LoVo (cell line): ENCODE measurements around the gene ATXN7L1.

Source experiments
- DNase-seq: peaks from one replicate; pipeline ENCODE4 v3.0.0-alpha.2; 2016; ENCODE audit warnings: low spot score

The ATXN7L1 gene

DNA sequence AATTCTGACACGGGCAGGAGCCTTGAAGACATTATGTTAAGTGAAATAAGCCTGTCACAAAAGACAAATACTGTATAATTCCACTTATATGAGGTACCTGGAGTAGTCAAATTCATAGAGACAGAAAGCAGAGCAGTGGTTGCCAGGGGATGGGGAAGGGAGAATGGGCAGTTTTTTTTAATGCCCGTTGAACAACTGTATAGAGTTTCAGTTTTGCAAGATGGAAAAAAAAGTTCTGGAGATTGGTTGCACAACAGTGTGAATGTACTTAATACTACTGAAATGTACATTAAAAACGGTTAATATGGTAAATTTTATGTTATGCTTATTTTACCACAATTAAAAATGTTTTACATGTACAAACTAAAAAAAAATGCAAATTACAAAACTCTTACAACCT, 231.5 kb downstream of the ATXN7L1 start:
- no peak for DNase-seq

DNA sequence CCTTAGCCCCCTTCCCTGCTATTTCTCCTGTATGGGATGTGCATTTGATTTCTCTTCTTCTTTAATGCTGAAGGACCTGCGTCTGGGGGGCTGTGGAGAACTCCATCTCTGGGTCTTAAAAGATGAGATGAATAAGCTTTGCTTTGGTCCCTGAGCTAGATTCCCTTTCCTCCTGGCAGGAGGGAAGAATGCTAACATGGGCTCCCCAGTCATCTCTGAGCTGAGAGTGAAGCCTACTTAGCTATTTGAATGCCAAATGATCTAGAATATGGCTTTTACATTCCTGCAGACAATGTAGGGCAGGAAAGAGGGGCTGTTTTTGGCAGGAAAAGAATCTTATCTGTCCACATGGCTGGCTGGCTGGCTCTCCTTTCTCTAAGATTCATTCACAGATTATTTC, 232.5 kb downstream of the ATXN7L1 start:
- no peak for DNase-seq

DNA sequence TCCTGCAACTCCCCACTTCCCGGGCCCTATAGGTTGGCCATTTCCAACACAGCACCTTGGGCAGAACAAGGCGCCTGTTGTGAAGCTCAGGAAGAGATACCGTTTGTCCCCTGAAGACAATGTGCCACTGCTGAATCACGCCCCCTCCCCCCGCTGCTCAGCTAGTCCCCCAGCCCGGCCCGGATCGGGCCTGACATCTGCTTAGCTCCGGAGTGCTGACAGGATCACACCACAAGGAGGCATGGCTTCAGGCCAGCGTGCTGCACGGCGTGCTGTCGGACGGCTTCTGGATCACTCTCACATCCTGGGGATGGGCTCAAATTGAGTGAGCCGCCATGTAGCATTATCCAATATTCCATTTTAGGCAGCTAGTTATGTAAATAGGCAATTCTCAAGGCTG, 233.0 kb downstream of the ATXN7L1 start:
- no peak for DNase-seq

DNA sequence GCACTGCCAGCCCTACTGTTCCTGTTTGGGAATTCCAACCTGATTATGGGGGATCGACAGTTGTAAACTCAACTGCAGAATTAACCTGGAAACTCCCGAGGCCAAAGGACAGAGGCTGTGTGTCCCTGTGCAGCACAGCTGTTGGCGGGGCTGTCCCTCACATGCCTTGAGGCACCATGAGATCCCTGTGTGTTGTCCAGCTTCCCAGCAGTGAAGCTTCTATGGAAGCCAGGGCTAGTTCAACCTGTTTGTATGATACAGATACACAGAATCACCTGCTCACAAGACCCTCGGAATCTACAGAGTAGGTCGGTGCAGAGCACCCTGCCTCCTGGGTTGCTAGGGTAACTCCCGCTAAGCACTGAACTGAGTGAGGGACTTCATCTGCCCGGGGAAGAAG, 234.1 kb downstream of the ATXN7L1 start:
- DNase-seq: no peak

DNA sequence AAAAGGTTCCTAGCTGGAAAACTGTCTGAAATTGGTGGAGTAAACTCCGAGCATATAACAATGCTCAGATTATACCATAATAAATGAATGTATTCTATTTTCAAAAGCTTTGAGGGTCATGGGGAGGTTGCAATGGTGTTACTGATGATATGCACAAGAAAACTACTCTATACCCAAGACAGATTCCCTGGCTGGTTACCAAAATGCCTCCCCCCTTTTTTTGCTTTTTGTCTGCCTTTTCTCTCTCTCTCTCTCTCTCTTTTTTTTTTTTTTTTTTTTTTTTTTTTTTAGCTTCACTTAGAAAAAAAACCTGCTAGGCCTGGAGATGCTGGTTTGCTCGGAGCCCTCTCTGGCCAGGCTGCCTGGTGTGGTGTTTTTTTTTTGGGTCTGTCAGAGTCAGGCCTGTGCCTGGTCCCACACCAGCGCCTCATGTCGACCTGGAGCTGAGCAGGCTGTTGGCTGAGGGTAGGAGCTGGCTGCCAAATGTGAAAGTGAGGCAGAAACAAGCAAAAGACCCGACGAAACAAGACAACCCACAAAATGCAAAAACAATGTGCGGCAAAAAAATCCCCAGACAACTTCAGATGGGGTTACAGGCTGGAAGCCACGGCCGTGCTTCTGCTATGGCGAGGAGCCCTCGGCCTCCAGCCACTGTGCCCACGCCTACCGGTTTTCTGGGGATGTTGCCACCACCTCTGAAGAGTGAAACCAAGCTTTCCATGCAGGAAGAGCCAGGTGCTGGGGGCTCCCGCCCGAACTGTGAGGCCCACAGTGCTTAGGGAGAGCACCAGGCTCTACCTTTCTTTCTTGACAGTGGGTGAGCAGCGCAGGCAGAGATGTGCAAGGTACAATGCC, 235.2 kb downstream of the ATXN7L1 start:
- no peak for DNase-seq

DNA sequence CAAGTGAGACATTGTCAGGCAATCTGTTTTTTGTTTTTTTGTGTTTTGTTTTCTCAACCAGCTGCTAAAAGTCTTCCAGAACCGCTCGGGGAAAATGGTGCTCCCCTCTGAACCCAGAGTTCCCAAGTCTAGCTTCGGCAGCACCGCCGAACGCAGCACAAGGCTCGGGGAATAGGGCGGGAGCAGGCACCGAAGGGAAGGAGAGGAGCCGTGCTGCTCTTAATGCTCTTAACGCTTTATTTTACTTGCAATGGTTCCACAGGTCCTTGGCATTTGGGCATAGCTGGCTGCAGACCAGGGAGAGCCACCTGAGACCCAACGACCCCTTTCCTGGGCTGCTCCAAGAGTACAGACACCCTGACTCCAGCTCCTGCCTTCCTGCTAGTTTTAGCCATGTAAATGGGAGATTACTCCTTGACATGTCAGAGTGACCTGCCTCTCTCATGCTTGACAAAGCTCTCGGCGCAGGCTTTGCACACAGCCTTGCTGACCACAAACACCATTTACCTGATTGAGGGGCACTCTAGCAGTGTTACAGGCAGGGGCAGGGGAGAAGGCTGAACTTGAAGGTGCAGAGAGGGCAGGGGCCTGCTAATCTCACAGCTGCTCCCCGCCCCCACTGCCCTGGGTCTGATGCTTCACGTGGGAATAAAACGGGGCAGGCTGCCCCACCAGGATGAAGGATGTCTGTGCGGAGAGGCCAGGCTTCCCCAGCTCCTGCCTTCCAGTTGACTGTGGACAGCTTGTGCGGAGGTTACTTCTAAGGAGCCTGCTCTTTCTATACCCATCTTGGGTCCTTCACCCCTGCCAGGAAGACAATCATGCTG, 236.5 kb downstream of the ATXN7L1 start:
- no peak for DNase-seq

DNA sequence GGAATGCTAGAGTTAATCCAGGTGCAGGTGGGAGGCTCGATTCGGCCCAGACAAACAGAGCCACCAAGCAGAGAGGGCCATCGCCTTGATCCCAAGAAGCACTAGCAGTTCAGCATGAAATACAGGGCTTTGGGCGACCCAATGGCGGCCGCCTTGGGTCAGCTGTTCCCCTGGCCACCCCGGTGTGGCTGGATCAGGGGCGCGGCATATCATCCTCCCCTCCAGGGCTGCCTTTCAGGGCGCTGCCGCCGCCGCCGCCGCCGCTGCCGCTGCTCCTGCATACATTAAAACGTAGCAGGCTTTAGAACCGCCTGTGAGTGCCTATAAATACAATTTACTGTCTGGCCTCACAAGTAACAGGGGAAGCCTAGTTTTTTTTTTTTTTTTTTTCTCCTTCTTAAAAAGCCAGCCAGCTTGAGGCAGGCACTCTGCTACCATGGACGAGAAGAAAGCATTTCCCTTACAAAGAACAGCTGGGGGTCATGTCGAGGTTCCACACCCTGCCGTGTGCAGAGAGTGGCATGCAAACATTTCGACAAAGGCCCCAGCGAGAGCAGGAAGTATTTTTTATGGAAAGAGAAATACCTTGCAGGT, 237.4 kb downstream of the ATXN7L1 start:
- no peak for DNase-seq

DNA sequence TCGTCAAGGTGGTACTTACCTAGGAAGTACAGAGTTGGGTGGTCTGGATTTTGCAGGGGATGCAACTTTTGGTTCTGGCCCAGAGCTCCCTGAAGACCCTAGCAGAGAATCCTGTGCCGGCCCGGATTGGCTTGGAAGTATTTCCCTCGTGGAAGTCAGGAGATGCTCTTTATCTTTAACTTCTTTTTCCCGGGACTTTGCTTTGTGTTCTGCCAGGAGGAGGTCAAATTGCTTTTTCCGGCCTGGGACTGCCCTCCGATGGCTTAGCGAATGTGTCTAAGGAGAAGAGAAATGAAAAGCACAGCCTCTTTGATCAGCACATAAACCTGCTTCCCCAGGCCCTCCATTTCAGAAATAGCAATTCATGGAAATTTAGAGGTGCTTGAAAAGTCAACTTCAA, 238.1 kb downstream of the ATXN7L1 start:
- no peak for DNase-seq

DNA sequence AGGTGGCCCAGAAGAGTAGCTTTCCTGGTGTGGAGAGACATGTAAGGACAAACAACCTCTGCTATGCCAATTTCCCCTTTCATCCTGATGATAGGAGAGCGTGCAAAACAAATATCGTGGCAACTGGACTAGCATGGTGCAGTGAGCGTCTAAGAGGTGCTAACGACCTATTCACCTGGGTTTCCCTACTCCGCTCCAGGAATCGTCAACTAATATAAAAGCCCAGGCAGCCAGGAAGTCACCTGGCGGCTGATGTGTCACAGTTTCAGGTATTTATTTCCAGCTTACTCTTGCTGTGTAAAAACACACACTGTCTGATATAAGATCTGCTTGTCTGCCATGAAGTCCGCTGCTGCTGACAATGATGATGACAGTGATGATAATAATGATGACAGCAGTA, 238.6 kb downstream of the ATXN7L1 start:
- DNase-seq: no peak

DNA sequence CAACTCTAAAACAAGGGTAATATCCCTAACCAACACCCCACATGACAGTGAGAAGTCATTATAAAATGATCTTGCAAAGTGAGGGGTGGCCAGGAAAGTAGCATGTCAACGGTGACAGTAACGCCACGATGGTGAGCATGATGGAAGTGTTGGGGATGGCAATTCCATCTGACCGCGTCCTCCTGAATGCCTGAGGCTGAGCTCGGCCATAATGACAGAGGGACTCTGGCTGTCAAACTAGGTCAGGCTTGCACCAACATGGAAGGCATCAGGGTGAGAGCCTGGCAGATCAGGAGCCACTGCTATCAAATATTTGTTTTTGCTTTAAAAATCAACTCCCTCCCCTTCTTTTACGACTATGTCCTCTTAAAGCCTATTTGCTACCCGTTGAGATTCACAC, 239.4 kb downstream of the ATXN7L1 start:
- DNase-seq: no peak

DNA sequence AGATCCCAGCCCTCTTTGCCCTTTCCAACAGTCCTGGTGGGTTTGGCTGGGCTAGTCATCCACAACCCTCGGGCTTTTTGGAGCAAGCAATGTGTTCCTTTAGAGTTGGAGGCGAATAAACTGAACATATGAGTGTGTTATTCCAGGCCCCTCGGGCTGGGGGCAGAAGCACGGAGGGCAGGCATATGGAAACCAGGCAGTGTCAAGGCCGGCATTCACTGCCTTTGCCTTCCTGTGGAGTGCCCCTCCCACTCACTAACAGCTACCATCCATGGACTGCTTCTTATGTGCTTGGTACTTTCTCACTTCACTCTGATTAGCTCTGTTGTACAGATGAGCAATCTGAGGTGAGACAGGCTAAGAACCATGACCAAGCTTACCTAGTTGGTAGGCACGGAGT, 241.2 kb downstream of the ATXN7L1 start:
- no peak for DNase-seq

DNA sequence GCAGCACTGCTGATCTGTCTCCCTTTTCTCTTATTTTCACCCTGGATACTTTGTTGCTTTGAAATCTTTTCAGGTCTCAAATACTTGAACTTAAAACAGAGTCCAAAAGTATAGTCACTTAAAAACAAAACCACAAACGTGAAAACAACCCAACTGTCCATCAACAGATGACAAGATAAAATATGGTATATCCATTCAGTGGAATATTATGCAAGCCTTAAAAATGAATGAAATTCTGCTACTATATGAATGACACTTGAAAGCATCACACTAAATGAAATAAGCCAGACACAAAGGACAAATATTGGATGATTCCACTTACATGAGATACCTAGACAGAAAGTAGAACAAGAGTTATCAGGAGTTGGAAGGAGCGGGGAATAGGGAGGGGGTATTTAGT, 250.4 kb downstream of the ATXN7L1 start:
- no peak for DNase-seq

DNA sequence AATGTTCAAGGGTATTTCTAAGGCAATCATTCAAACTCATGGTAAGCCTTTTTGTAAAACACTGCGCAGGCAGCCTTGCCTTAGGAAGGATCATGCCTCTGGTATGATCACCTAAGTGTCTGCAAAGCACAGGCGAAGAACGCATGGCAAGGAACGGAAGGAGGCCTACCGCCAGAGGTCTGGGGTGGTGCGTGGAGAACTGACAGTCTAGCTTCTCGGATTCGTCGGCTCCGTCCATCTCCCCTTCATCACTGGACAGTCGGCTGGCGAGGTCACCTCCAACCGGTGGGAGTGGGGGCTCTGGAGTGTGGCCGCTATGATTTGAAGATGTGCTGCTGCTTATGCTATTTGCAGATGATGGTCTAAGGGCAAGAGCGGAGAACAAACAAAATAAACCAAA, 252.5 kb downstream of the ATXN7L1 start:
- DNase-seq: no peak

DNA sequence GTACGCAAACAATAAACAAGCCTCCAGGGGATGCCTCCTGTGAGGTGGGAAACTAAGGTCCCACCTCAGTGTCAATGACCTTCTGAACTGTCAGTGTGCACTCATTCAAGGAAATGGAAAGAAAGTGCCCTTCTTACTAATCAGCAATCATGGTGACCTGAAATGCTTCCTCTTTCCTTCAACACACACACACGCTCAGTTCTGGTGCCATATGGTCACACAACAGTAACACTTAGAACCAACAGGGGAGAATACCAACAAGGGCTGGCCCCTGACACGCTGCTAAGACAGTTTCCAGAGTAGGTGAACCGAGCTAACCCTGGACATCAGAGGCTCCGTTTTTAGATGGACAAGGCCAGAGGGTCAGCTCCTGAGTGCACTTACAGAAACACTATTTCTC, 253.0 kb downstream of the ATXN7L1 start:
- DNase-seq: no peak

DNA sequence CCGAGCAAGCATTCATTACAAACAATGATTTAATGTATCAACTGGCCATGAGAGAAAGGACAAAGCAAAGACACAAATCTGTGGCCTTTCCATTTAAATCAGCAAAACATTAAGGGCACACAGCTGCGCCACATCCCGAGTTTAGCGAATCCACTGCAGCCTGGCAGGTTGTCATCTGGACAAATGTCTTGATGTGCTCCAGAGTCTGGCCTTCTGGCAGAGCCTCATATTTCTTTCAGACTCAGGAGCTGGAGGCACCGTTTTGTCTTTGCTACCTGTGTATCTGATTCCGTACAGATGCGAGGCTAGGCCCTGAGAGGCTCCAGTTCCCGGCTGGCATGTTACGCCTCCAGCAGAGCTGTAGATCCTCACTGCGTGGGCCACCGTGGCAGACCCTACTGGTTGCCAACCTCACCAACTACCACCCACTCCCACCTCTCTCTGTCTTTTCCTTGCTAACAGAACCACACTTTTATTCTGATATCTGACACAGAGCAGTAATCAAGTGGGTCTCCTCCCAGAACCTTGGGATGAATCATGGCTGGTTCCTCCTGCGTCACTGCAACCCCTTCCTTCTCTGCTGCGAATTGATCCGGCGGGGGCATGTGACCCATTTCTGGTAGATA, 254.2 kb downstream of the ATXN7L1 start:
- no peak for DNase-seq

DNA sequence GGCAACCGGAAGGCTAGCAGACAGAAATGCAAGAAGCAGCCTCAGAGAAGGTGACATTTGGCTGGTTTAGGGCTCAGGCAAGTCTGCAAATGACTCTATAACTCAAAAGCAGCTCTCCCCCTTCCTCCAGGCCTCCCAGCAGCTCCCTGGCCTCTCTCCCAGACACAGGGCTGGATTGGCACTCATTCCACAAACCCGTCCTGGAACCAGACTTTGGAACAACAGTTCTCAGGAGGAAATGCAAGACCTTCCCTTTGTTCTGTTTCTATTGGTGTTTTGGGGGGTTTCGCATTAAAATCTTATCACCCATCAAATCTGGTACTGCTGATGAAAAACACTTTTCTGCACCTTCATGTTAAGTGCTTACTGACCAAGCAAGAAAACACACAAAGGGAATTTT, 254.8 kb downstream of the ATXN7L1 start:
- DNase-seq: no peak

DNA sequence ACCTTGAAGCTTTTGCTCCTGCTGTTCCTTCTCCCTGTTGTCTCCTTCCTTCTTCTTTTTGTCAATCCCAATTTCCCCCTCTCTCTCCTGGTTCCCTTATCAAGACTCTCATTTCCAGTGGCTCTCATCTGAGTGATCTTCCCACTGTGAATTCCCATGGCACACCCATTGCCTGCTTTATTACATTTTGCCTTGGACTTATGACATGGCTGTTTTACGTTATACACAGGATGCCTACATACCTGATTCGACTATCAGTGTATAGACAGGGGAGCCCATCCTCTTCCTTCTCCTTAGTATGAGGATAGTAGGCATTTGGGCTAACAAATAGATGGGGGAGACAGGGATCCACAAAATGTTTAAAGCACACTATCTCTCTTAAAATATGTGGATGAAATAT, 255.2 kb downstream of the ATXN7L1 start:
- DNase-seq: no peak

DNA sequence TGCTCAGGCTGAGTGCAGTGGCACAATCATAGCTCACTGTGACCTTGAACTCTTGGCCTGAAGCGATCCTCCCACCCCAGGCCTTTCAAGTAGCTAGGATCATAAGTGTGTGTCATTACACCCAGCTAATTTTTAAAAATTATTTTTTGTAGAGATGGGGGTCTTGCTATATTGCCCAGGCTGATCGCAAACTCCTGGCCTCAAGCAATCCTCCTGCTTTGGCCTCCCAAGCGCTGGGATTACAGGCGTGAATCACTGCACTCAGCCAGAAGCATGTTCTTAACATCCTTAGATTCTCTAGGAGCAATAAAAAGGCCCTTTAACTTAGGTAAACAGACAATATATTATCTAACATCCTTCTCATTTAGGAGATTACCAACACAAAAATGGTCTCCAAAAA, 256.8 kb downstream of the ATXN7L1 start:
- no peak for DNase-seq

DNA sequence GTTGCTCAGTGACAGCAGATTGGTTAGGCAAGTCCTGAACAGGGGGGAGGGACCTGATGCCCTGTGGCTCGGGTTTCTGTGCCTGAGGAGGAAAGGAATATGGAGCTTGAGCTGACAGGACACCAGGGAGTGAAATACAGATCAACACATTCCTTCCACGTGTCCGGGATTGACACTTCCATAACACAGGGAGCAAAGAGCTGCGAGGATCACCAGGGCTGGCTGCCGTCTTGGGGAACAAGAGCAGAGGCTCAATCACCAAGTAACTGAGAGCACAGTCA, 258.4 kb downstream of the ATXN7L1 start:
- no peak for DNase-seq

DNA sequence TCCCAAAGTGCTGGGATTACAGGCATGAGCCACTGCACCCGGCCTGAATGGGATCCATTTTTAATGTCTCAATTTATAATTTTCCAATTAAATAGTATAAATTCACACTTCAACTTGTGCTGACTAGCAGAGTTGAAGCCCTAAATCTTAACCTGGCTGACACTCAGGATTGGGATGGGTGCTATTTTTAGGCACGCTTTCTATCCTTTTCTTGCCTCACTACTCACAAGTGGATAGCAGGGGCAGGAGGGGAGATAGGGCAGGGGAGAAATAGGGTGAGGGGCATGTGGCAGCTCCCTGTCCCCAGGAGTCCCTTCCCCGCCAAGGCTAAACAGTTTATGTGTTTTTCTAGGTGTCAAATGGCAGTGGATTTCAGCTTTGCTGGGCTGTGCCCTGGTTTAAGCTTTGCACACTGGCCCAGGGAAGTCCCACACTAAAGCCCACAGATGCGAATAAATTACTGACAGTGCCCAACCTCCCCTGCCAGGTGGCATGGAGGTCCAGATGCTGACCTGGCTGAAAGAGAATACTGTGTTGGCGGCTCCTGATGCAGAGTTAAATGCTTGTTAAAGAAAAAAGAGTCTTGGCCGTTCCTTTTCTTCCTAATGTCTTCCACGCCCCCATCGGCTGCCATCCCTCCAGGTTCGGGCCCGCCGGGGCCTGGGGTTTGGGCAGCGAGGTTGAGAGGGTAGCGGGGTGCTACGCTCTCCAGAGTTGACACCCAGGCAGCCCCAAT, 259.0 kb downstream of the ATXN7L1 start:
- no peak for DNase-seq

DNA sequence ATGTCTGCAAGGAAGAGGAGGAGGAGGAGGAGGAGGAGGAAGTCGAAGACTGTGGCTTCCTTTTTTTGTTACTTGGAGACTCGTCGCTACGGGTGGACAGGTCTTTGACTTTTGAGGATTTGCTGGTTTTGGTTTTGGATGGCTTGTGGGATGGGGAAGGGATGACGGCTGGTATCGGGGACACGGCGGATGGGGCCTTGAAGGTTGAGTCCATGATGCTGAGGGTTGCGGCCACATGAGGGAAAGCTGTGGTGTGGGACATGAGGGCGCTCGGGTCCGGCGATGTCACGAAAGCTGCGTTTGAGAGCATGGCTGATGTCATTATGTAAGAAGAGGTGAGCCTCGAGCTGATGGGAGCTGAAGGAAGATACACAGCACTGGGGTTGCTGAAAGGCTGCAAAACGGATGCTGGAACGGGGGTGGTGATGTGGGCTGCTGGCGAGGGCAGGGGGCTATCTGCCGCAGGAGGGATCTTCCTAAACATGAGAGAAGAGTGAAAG, 262.0 kb downstream of the ATXN7L1 start:
- DNase-seq: no peak
